Tibial artery (tissue), 4 donors: ENCODE results near the gene CACNA2D1.

Experiments used
- DNase-seq, 2 donors: peaks; one replicate each; pipeline ENCODE4 v3.0.0-alpha.2; 2019
- H3K27ac ChIP-seq, 2 donors: fragments of 200-600 bp; sonication (generic) in 1 of 2; 1 replicate in 1 of 2; 2 replicates in 1 of 2; pipeline ENCODE4 v1.5.1; 2018 to 2019; ENCODE audit warnings: mild to moderate bottlenecking in 1 of 2
- H3K27me3 ChIP-seq, 2 donors: fragments of 200-600 bp; sonication (generic) in 1 of 2; one replicate each; pipeline versions ENCODE4 v1.5.1 to v1.6.0; 2016 to 2019
- H3K36me3 ChIP-seq, 3 donors: fragments of 200-600 bp; sonication (generic) in 2 of 3; one replicate each; pipeline ENCODE4 v1.5.1; 2016 to 2019; ENCODE audit warnings: mild to moderate bottlenecking in 2 of 3
- H3K4me1 ChIP-seq, 4 donors: fragments of 200-600 bp; sonication (generic) in 2 of 4; 1 replicate in 3 of 4; 2 replicates in 1 of 4; pipeline ENCODE4 v1.5.1; 2016 to 2019
- H3K4me3 ChIP-seq, 2 donors: fragments of 200-600 bp; sonication (generic) in 1 of 2; 1 replicate in 1 of 2; 2 replicates in 1 of 2; pipeline ENCODE4 v1.5.1; 2018 to 2019; ENCODE audit warnings: mild to moderate bottlenecking in 2 of 2
- H3K9me3 ChIP-seq, 3 donors: fragments of 200-600 bp; sonication (generic) in 1 of 3; one replicate each; pipeline ENCODE4 v1.5.1; 2016 to 2019
- intact Hi-C: fragments of 100-400 bp; cut with DNase I; formaldehyde crosslinking; loops from one replicate; pipeline ENCODE4 v1.15.0; 2023; ENCODE audit warnings: low total_unique reads
- TF ChIP-seq, protein P1 (sequence below), 2 experiments: fragments of 200-600 bp in 1 of 2; fragments of 450-650 bp in 1 of 2; IDR thresholded peaks; one replicate each; pipeline ENCODE4 v1.5.1; 2017 to 2019; ENCODE audit warnings: antibody characterized with exemption in 2 of 2, mild to moderate bottlenecking in 1 of 2, moderate library complexity in 1 of 2

CACNA2D1 gene

DNA sequence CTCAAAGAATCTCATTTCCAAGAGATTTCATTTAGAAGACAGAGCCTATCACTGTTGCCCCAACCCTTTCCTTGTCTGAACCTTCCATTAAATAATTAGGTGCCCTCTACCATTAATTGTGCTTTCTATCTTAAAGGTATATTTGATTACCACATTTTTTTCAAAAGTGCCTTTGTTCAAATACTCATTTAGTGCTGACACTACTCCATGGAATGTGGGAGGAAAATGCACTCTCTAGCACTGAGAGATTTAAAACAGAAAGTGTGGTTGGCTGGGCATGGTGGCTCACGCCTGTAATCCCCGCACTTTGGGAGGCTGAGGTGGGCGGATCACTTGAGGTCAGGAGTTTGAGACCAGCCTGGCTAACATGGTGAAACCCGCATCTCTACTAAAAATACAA lies 119.8 kb downstream of the CACNA2D1 start:
- H3K27ac ChIP-seq: no peak overlapping the region
- intact Hi-C loops: no loop called here
- H3K4me3 ChIP-seq: no peak overlapping the region
- TF ChIP-seq, protein P1, sequence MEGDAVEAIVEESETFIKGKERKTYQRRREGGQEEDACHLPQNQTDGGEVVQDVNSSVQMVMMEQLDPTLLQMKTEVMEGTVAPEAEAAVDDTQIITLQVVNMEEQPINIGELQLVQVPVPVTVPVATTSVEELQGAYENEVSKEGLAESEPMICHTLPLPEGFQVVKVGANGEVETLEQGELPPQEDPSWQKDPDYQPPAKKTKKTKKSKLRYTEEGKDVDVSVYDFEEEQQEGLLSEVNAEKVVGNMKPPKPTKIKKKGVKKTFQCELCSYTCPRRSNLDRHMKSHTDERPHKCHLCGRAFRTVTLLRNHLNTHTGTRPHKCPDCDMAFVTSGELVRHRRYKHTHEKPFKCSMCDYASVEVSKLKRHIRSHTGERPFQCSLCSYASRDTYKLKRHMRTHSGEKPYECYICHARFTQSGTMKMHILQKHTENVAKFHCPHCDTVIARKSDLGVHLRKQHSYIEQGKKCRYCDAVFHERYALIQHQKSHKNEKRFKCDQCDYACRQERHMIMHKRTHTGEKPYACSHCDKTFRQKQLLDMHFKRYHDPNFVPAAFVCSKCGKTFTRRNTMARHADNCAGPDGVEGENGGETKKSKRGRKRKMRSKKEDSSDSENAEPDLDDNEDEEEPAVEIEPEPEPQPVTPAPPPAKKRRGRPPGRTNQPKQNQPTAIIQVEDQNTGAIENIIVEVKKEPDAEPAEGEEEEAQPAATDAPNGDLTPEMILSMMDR (IDR thresholded peaks at IDR 0.05): no peak
- peaks cover 0 to 12% (median 6%) of the 10 kb centered on the region in 4 donors for H3K4me1 ChIP-seq
- H3K36me3 ChIP-seq: no peaks in the 10 kb centered on the region
- no peaks in the 10 kb centered on the region for H3K9me3 ChIP-seq
- H3K27me3 ChIP-seq: no peaks in the 10 kb centered on the region
- no peak for DNase-seq

DNA sequence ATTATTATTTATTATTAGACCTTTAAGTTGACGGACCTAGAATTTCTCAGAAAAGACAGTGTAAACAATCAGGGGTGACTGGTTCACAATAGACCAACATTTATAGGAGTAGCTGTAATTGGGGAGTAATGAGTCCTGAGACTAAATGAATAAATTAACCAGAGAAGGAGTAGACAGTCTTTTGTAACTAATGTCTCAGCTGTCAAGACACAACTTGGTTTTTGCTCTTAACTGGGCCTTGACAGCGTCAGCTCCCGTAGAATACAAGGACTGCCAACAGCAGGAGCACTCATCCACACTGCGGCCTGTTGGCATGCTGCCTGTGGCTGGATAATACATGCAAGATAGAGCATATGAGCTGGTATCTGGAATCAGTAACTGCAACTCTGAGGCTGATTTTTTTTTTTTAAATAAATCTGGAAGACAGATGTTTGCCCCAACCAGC lies 123.9 kb downstream of the CACNA2D1 start:
- TF ChIP-seq, protein P1 (IDR thresholded peaks at IDR 0.05): no peak
- H3K27ac ChIP-seq: peak overlapping the region in 1 of 2 donors; percentile 33

DNA sequence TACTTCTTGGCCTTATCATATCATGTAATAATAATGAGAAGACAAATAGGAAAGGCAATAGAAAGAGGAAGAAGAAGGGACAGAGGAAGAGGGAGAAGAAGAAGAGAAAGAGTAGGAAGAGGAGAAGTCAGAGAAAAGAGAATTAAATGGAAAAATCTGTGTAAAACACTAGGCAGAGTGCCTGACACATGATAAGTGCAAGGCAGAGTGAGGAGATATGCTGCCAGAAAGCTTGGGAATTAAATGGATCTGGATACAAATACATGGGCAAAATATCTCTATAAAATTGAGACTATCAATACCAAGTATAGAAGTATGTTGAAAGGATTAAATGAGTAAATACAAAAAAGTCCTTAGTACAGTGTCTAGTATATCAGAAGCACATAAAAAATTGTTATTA lies 124.8 kb downstream of the CACNA2D1 start:
- Histone ChIP-seq H3K4me3 (no peak overlapping the region), H3K9me3 (no peaks in the 10 kb centered on the region), H3K27ac (no peak overlapping the region), H3K27me3 (no peaks in the 10 kb centered on the region), H3K36me3 (no peaks in the 10 kb centered on the region), H3K4me1 (peaks cover 0 to 14% (median 6%) of the 10 kb centered on the region in 4 donors)
- DNase-seq: no peak
- intact Hi-C loops: no loop called here
- TF ChIP-seq, protein P1 (IDR thresholded peaks at IDR 0.05): no peak

More for the DNA sequence above, 123.9 kb downstream of the CACNA2D1 start:
- intact Hi-C loops: no loop called here
- Histone ChIP-seq H3K4me1 (peaks cover 0 to 14% (median 6%) of the 10 kb centered on the region in 4 donors), H3K27me3 (no peaks in the 10 kb centered on the region), H3K9me3 (no peaks in the 10 kb centered on the region), H3K4me3 (no peak overlapping the region), H3K36me3 (no peaks in the 10 kb centered on the region)
- peak; percentile 84 to 87 for DNase-seq

DNA sequence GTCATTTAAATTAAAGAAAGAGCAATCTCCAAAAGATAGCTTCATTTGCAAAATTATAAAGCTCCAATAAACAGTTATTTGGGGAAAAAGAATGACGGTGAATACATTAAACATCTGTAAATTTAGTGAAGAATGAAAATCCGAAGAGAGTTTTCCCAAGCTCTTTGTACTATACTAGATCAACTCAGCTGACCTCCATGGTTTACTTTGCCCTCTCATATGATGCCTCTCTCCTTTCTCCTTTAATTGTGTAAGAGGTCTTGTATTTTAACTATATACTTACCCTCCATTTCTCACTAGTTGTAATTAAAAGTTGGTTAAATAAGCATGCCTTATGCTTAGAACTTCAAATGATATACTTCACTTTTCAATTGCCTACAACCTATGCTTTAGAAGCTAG lies 125.8 kb downstream of the CACNA2D1 start:
- Histone ChIP-seq H3K4me3 (no peak overlapping the region), H3K9me3 (no peaks in the 10 kb centered on the region), H3K27me3 (no peaks in the 10 kb centered on the region), H3K4me1 (peaks cover 0 to 14% (median 6%) of the 10 kb centered on the region in 4 donors), H3K27ac (no peak overlapping the region), H3K36me3 (no peaks in the 10 kb centered on the region)
- intact Hi-C loops: no loop called here
- TF ChIP-seq, protein P1 (IDR thresholded peaks at IDR 0.05): no peak
- DNase-seq: no peak

DNA sequence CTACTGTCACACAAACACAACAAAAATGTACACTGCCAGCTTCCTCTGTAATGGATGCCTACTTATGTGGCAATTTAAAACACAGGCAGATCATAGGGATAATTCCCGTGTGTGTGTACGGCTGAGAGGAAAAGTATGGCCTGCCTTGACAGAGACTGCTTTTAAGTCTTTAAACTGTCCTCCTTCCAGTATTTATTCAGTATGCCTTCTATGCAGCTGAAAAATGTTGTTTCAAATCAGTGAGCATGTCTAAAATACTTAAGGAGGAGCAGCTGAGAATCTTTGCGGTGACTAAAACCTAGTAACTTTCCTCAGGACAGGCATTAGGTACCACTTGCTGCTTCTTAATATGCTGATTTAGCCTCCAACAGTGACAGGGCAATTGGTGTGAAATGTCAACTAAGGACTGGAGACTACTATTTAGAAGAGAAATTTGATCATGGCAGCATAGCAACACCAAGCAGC lies 126.3 kb downstream of the CACNA2D1 start:
- H3K4me1 ChIP-seq: peaks cover 0 to 14% (median 6%) of the 10 kb centered on the region in 4 donors
- no peaks in the 10 kb centered on the region for H3K27me3 ChIP-seq
- H3K27ac ChIP-seq: no peak overlapping the region
- no peak for DNase-seq
- H3K9me3 ChIP-seq: no peaks in the 10 kb centered on the region
- no peaks in the 10 kb centered on the region for H3K36me3 ChIP-seq
- no peak overlapping the region for H3K4me3 ChIP-seq
- TF ChIP-seq, protein P1 (IDR thresholded peaks at IDR 0.05): no peak
- intact Hi-C loops: no loop called here

DNA sequence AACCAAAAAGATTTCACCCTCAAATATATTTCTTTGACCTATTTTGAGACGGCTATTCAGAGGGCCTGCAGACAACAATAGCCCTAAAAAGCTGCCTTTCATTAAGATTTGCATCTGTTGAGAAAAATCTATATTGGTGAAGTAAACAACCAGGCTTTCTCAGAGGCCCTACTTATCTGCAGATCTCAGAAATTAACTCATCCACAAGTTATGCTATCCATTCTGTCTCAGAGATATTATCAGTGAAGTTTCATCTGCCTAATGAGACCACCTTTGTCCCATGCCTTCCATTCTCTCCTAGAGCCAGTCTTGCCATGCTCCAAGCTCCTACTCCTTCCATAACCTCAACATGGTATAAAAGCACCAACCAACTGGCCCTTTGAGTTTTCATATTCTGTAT lies 130.3 kb downstream of the CACNA2D1 start:
- peaks cover 0 to 7% (median 0%) of the 10 kb centered on the region in 3 donors for H3K36me3 ChIP-seq
- H3K9me3 ChIP-seq: peaks cover 0 to 10% (median 0%) of the 10 kb centered on the region in 3 donors
- H3K4me3 ChIP-seq: no peak overlapping the region
- intact Hi-C loops: no loop called here
- TF ChIP-seq, protein P1 (IDR thresholded peaks at IDR 0.05): no peak
- H3K27me3 ChIP-seq: no peaks in the 10 kb centered on the region
- DNase-seq: no peak
- H3K4me1 ChIP-seq: no peaks in the 10 kb centered on the region
- no peak overlapping the region for H3K27ac ChIP-seq
